OCI-LY7 (cell line): ENCODE measurements around the gene SHISA2. TPM values are rescaled to one million over a fixed set of nuclear protein-coding genes. Genes with fewer than 3 reads are reported as not detected.

Experiments used
- BruUV-seq: library from RNA; stranded (reverse); fragments of 400-500 nt; replicated peaks from 2 replicates; lab custom pipeline; 2021; lab: Mats Ljungman, UMichigan
- CTCF ChIA-PET: fragments of 300-600 bp; sonication (Branson Sonifier 250); formaldehyde crosslinking; loops from one replicate; lab custom pipeline; 2022; ENCODE audit warnings: antibody characterized with exemption; ENCODE audit not compliant: unreplicated experiment; lab: Charles Lee
- POLR2A ChIA-PET: fragments of 300-600 bp; sonication (Branson Sonifier 250); formaldehyde crosslinking; loops from one replicate; lab custom pipeline; 2022; ENCODE audit warnings: antibody characterized with exemption; lab: Charles Lee
- DNase-seq: peaks from one replicate; pipeline ENCODE4 v3.0.0-alpha.2; 2015; ENCODE audit warnings: low spot score
- H2AFZ ChIP-seq: fragments of 200-600 bp; sonication (generic), shearing (Covaris generic); 2 replicates; pipeline ENCODE4 v1.6.1; 2014; ENCODE audit warnings: mild to moderate bottlenecking, antibody characterized with exemption, low read length, moderate library complexity
- H3K27ac ChIP-seq: fragments of 200-600 bp; sonication (generic); 2 replicates; pipeline ENCODE4 v1.5.1; 2014; ENCODE audit warnings: mixed run types, low read depth, mild to moderate bottlenecking, moderate library complexity, low read length, inconsistent platforms; ENCODE audit not compliant: poor library complexity, severe bottlenecking
- H3K36me3 ChIP-seq: fragments of 200-600 bp; sonication (generic); 2 replicates; pipeline ENCODE4 v1.6.1; 2014; ENCODE audit warnings: mild to moderate bottlenecking, antibody characterized with exemption, low read length, moderate library complexity, mixed read lengths; ENCODE audit not compliant: insufficient read depth
- H3K4me1 ChIP-seq: fragments of 200-600 bp; sonication (generic); 2 replicates; pipeline ENCODE4 v1.5.1; 2014; ENCODE audit warnings: mild to moderate bottlenecking, low read length; ENCODE audit not compliant: insufficient read depth, poor library complexity, severe bottlenecking
- H3K4me2 ChIP-seq: fragments of 200-600 bp; sonication (generic); 2 replicates; pipeline ENCODE4 v1.6.1; 2014; ENCODE audit warnings: mild to moderate bottlenecking, low read length
- H3K4me3 ChIP-seq: fragments of 200-600 bp; sonication (generic); 2 replicates; pipeline ENCODE4 v1.5.1; 2014; ENCODE audit warnings: mild to moderate bottlenecking, low read depth, low read length; ENCODE audit not compliant: poor library complexity, severe bottlenecking
- H3K79me2 ChIP-seq: fragments of 200-600 bp; sonication (generic); 2 replicates; pipeline ENCODE4 v1.6.1; 2016; ENCODE audit warnings: low read depth, mild to moderate bottlenecking, low read length, moderate library complexity, mixed read lengths; ENCODE audit not compliant: insufficient read depth
- H3K9me2 ChIP-seq: fragments of 200-600 bp; sonication (generic); 2 replicates; pipeline ENCODE4 v1.6.1; 2016; ENCODE audit warnings: mild to moderate bottlenecking, low read length, mixed read lengths; ENCODE audit not compliant: insufficient read depth
- H3K9me3 ChIP-seq: fragments of 200-600 bp; sonication (generic); 2 replicates; pipeline ENCODE4 v1.6.1; 2014; ENCODE audit warnings: mild to moderate bottlenecking, mixed run types, low read length, mixed read lengths
- H4K20me1 ChIP-seq: fragments of 200-600 bp; sonication (generic); 2 replicates; pipeline ENCODE4 v1.6.1; 2014; ENCODE audit warnings: mild to moderate bottlenecking, antibody characterized with exemption, low read length, moderate library complexity, mixed read lengths; ENCODE audit not compliant: insufficient read depth
- EZH2phosphoT487 ChIP-seq: fragments of 200-600 bp; sonication (generic); IDR thresholded peaks from 2 replicates; pipeline ENCODE4 v1.6.1; 2018; ENCODE audit warnings: low read depth, borderline replicate concordance, mild to moderate bottlenecking, mixed run types, antibody characterized with exemption, low read length, moderate library complexity, mixed read lengths
- intact Hi-C: fragments of 100-400 bp; cut with micrococcal nuclease; formaldehyde crosslinking; loops from one replicate; pipeline ENCODE4 v1.10.0; 2022; ENCODE audit not compliant: unreplicated experiment
- total RNA-seq, 2 experiments: library from RNA; depleted of rRNA in 1 of 2; stranded (reverse); fragments of >200 nt in 1 of 2; shearing (Covaris generic) in 1 of 2; gene quantifications; 2 replicates each; pipeline ENCODE4 v1.2.3, GENCODE V29; 2014 to 2022
- TF ChIP-seq, protein P1 (sequence below): fragments of 200-600 bp; sonication (generic); conservative IDR thresholded peaks from 2 replicates; pipeline ENCODE4 v1.5.1; 2014; ENCODE audit warnings: mild to moderate bottlenecking, antibody characterized with exemption, low read length, moderate library complexity, mixed read lengths

The SHISA2 gene
- total RNA-seq, 2 experiments from 2014 or later, result not detected

DNA sequence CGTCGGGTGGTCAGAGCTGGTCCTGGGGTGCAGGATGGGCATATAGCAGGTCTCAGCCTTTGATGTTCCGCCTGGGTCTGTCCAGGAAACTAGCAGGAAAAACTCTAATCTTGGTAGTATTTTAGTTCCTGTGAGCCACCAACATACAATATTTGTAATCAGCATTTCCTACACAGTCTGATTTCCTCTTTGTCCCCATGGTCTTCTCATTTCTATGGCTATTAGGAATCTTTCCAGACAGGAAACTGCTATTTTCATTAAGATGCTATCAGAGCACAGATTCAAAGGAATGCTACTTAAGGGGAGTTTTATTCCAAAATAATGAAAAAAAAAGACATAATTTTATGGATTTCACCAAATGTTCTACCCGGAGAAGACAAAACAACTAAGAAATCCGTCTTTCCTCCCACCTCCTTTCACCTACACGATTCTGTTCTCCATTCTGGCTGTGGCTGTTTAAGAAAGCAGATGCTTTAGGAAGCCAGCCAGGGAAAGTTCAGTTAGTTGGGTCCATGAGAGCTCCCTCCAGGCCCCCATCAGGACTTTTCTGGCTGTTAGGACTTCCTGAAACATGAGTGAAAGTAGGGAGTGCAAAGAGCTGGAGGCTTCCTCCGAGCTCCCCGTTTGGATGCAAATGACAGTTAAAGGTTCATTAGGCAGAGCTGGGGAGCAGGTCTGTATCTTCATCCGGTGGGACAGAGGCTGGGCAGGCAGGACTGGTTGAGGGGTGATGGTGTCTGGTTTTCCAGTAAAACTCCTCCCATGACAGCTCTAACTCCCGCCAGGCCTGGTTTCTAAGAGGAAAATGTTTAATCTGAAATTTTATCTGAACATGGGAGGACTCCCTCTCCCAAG lies 36.3 kb downstream of the SHISA2 start:
- TF ChIP-seq, protein P1, sequence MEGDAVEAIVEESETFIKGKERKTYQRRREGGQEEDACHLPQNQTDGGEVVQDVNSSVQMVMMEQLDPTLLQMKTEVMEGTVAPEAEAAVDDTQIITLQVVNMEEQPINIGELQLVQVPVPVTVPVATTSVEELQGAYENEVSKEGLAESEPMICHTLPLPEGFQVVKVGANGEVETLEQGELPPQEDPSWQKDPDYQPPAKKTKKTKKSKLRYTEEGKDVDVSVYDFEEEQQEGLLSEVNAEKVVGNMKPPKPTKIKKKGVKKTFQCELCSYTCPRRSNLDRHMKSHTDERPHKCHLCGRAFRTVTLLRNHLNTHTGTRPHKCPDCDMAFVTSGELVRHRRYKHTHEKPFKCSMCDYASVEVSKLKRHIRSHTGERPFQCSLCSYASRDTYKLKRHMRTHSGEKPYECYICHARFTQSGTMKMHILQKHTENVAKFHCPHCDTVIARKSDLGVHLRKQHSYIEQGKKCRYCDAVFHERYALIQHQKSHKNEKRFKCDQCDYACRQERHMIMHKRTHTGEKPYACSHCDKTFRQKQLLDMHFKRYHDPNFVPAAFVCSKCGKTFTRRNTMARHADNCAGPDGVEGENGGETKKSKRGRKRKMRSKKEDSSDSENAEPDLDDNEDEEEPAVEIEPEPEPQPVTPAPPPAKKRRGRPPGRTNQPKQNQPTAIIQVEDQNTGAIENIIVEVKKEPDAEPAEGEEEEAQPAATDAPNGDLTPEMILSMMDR, result no peak
- TF ChIP-seq EZH2phosphoT487, result no peak
- no peak for DNase-seq
- intact Hi-C loops, result no loop called here
- Histone ChIP-seq H3K4me1 (no peaks in the 10 kb centered on the region), H2AFZ (no peak overlapping the region), H4K20me1 (no peaks in the 10 kb centered on the region), H3K9me3 (no peaks in the 10 kb centered on the region), H3K9me2 (no peaks in the 10 kb centered on the region), H3K79me2 (no peaks in the 10 kb centered on the region), H3K27ac (no peak overlapping the region), H3K4me3 (no peak overlapping the region), H3K4me2 (no peak overlapping the region), H3K36me3 (no peaks in the 10 kb centered on the region)
- CTCF ChIA-PET, result no interaction called here
- POLR2A ChIA-PET, result interaction anchor here (0.6 kb wide), 2 partner anchors 25 to 337 kb away, joined by 3 to 4 read pairs; no protein-coding TSS in a partner anchor
- BruUV-seq, result no TSS peak

DNA sequence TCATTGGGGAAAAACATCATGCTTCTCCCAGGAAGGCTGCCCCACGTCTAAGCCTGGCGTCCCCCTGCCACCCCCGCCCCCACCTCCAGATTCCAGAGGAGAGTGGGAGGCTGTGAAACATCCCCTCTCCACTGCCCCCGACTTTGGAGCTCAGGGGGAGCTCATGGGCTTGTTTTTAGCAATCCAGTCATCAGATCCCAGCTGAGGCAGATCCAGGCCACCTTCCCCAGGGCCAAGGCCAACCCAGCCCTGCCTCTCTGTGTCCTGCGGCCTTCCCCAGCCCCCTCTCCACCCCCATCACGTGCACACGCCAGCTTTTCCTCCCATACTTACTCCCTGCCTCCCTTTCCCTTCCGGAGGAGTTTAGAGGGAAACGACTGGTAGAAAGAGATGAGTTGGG lies 38.8 kb downstream of the SHISA2 start:
- Histone ChIP-seq H3K9me3 (no peaks in the 10 kb centered on the region), H3K4me2 (no peak overlapping the region), H3K4me1 (no peaks in the 10 kb centered on the region), H3K36me3 (no peaks in the 10 kb centered on the region), H3K9me2 (no peaks in the 10 kb centered on the region), H2AFZ (no peak overlapping the region), H3K4me3 (no peak overlapping the region), H3K27ac (no peak overlapping the region), H3K79me2 (no peaks in the 10 kb centered on the region), H4K20me1 (no peaks in the 10 kb centered on the region)
- BruUV-seq, result no TSS peak
- POLR2A ChIA-PET, result interaction anchor here (0.6 kb wide), 1 partner anchor 773 kb away, joined by 3 read pairs; no protein-coding TSS in a partner anchor
- intact Hi-C loops, result no loop called here
- DNase-seq, result no peak
- TF ChIP-seq EZH2phosphoT487, result no peak
- TF ChIP-seq, protein P1, result no peak
- CTCF ChIA-PET, result interaction anchor here (0.6 kb wide), 1 partner anchor 109 kb away, joined by 6 read pairs; no protein-coding TSS in a partner anchor
